GM12878 (cell line): ENCODE measurements around the gene ZNF621. TPM values are rescaled to one million over a fixed set of nuclear protein-coding genes. Genes with fewer than 3 reads are reported as not detected.

ENCODE experiments used
- ATAC-seq: fragments of 200-7000 bp; cut with Tn5 transposase; 3 replicates; pipeline ENCODE4 v1.9.1; 2020; ENCODE audit warnings: mild to moderate bottlenecking, moderate library complexity
- BruUV-seq: library from RNA; stranded (reverse); fragments of 400-500 nt; replicated peaks from 2 replicates; lab custom pipeline; 2021; lab: Mats Ljungman, UMichigan
- CTCF ChIA-PET: fragments of 300-600 bp; sonication (Branson Sonifier 250); formaldehyde crosslinking; extraction: SDS; loops from one replicate; lab custom pipeline; 2021; ENCODE audit warnings: inconsistent platforms; lab: Yijun Ruan, JAX
- POLR2A ChIA-PET: fragments of 350-600 bp; formaldehyde crosslinking; extraction: SDS; loops from one replicate; lab custom pipeline; 2021; ENCODE audit warnings: inconsistent platforms; lab: Charles Lee
- RAD21 ChIA-PET: fragments of 300-600 bp; sonication (Branson Sonifier 250); formaldehyde crosslinking; loops from one replicate; lab custom pipeline; 2023; ENCODE audit warnings: antibody characterized with exemption; ENCODE audit not compliant: unreplicated experiment; lab: Charles Lee
- SMC1A ChIA-PET: fragments of 300-600 bp; sonication (Branson Sonifier 250); formaldehyde crosslinking; loops from one replicate; lab custom pipeline; 2023; ENCODE audit not compliant: unreplicated experiment, uncharacterized antibody; lab: Charles Lee
- DNase-seq: peaks from one replicate; pipeline ENCODE4 v3.0.0-alpha.2; 2011; ENCODE audit warnings: low read depth, low spot score
- FAIRE-seq: peaks from 3 replicates; lab custom pipeline; 2011; peaks lifted over from hg19 to GRCh38; lab: Jason Lieb, UNC
- H2AFZ ChIP-seq: 2 replicates; pipeline ENCODE4 v1.6.0; 2011; ENCODE audit warnings: low read depth, low read length, control low read depth; ENCODE audit not compliant: control insufficient read depth
- H3K27ac ChIP-seq: 2 replicates; pipeline ENCODE4 v1.5.1; 2011; ENCODE audit warnings: control low read depth; ENCODE audit not compliant: control insufficient read depth, insufficient read depth
- H3K27me3 ChIP-seq, 2 experiments: replicated peaks in 1 of 2; 2 replicates each; pipeline versions ENCODE4 v1.6.0 to v1.6.1; 2011; ENCODE audit warnings: low read length in 1 of 2; ENCODE audit not compliant: control insufficient read depth in 2 of 2, insufficient read depth in 2 of 2
- H3K36me3 ChIP-seq, 2 experiments: 2 replicates each; pipeline ENCODE4 v1.5.1; 2011; ENCODE audit warnings: low read length in 1 of 2; ENCODE audit not compliant: control insufficient read depth in 2 of 2, insufficient read depth in 2 of 2
- H3K4me1 ChIP-seq: 2 replicates; pipeline ENCODE4 v1.6.1; 2011; ENCODE audit warnings: mild to moderate bottlenecking, low read length, moderate library complexity, mixed read lengths; ENCODE audit not compliant: control insufficient read depth, insufficient read depth
- H3K4me2 ChIP-seq: 2 replicates; pipeline ENCODE4 v1.6.0; 2011; ENCODE audit warnings: control low read depth; ENCODE audit not compliant: control insufficient read depth, insufficient read depth
- H3K4me3 ChIP-seq: fragments of 200-600 bp; sonication (generic); 2 replicates; pipeline ENCODE4 v1.5.1; 2016
- H3K79me2 ChIP-seq: 2 replicates; pipeline ENCODE4 v1.6.0; 2011; ENCODE audit warnings: low read length; ENCODE audit not compliant: control insufficient read depth, insufficient read depth
- H3K9ac ChIP-seq: 2 replicates; pipeline ENCODE4 v1.8.0; 2011; ENCODE audit warnings: low read length, control low read depth, mixed read lengths; ENCODE audit not compliant: control insufficient read depth, insufficient read depth
- H3K9me3 ChIP-seq: replicated peaks from 3 replicates; pipeline ENCODE4 v1.5.1; 2011; ENCODE audit warnings: mild to moderate bottlenecking, low read length; ENCODE audit not compliant: control insufficient read depth, insufficient read depth
- H4K20me1 ChIP-seq: 2 replicates; pipeline ENCODE4 v1.6.0; 2011; ENCODE audit not compliant: control insufficient read depth, insufficient read depth
- BRCA1 ChIP-seq: IDR thresholded peaks from 2 replicates; pipeline ENCODE4 v1.6.1; 2011; ENCODE audit warnings: low read depth, low read length, improper control_type of control experiment
- CBX3 ChIP-seq: fragments of 200-600 bp; sonication (generic); IDR thresholded peaks from 2 replicates; pipeline ENCODE4 v1.6.1; 2016; ENCODE audit warnings: low read depth, borderline replicate concordance
- CBX5 ChIP-seq: sonication (generic); IDR thresholded peaks from 2 replicates; pipeline ENCODE4 v1.6.1; 2016; ENCODE audit warnings: low read depth, moderate library complexity, mild to moderate bottlenecking, inconsistent platforms
- CHD2 ChIP-seq: IDR thresholded peaks from 2 replicates; pipeline ENCODE4 v1.6.1; 2011; ENCODE audit warnings: low read depth, low read length, improper control_type of control experiment, borderline replicate concordance
- EP300 ChIP-seq, 2 experiments: fragments of 150-350 bp in 1 of 2; IDR thresholded peaks; 2 replicates each; pipeline ENCODE4 v1.6.1; 2011 to 2012; ENCODE audit warnings: low read depth in 2 of 2, low read length in 2 of 2, borderline replicate concordance in 1 of 2, improper control_type of control experiment in 1 of 2, inconsistent platforms in 1 of 2; ENCODE audit not compliant: control insufficient read depth in 1 of 2
- HDAC6 ChIP-seq: fragments of 200-600 bp; sonication (generic); IDR thresholded peaks from one replicate; pipeline ENCODE4 v1.8.0; 2017; ENCODE audit warnings: antibody characterized with exemption; ENCODE audit not compliant: unreplicated experiment
- IKZF1 ChIP-seq: fragments of 450-650 bp; conservative IDR thresholded peaks from 2 replicates; pipeline ENCODE4 v1.6.1; 2017; ENCODE audit warnings: antibody characterized with exemption, mild to moderate bottlenecking
- MEF2B ChIP-seq: fragments of 450-650 bp; IDR thresholded peaks from 2 replicates; pipeline ENCODE4 v1.6.1; 2018; ENCODE audit warnings: mild to moderate bottlenecking, moderate library complexity; ENCODE audit not compliant: partially characterized antibody, poor library complexity, severe bottlenecking
- MTA3 ChIP-seq: IDR thresholded peaks from 2 replicates; pipeline ENCODE4 v1.6.1; 2012; ENCODE audit warnings: low read length, inconsistent platforms, borderline replicate concordance
- MYC ChIP-seq: IDR thresholded peaks from 2 replicates; pipeline ENCODE4 v1.6.1; 2011; ENCODE audit warnings: mild to moderate bottlenecking, low read length, moderate library complexity, inconsistent platforms; ENCODE audit not compliant: insufficient read depth, insufficient replicate concordance, insufficient read length, severe bottlenecking
- RAD21 ChIP-seq: IDR thresholded peaks from 2 replicates; pipeline ENCODE4 v1.6.1; 2011; ENCODE audit warnings: mild to moderate bottlenecking, low read depth, low read length, moderate library complexity; ENCODE audit not compliant: insufficient read depth
- RFX5 ChIP-seq: IDR thresholded peaks from 2 replicates; pipeline ENCODE4 v1.6.1; 2011; ENCODE audit warnings: low read depth, low read length, improper control_type of control experiment
- STAT1 ChIP-seq: fragments of 450-650 bp; conservative IDR thresholded peaks from 2 replicates; pipeline ENCODE4 v1.6.1; 2014; ENCODE audit warnings: antibody characterized with exemption, mild to moderate bottlenecking
- ZBED1 ChIP-seq: IDR thresholded peaks from 2 replicates; pipeline ENCODE4 v1.6.1; 2016; ENCODE audit warnings: borderline replicate concordance
- ZNF384 ChIP-seq: IDR thresholded peaks from 2 replicates; pipeline ENCODE4 v1.6.1; 2012; ENCODE audit warnings: low read depth, mild to moderate bottlenecking, low read length, improper control_type of control experiment, borderline replicate concordance
- ZZZ3 ChIP-seq: IDR thresholded peaks from 2 replicates; pipeline ENCODE4 v1.6.1; 2011; ENCODE audit warnings: low read depth; ENCODE audit not compliant: control insufficient read depth, insufficient read length
- WGBS: methylation state at CpG from one replicate; pipeline ENCODE4 v1.1.6; 2016; ENCODE audit warnings: low lambda C conversion rate; ENCODE audit not compliant: insufficient replicate concordance, insufficient coverage; ENCODE audit errors: missing lambda C conversion rate; 5-methylcytosine and 5-hydroxymethylcytosine counted together
- in situ Hi-C: fragments of 300-500 bp; cut with MboI; formaldehyde crosslinking; loops from 9 replicates; pipeline ENCODE4 v1.14.3; 2018; ENCODE audit warnings: mixed read lengths
- intact Hi-C: fragments of 100-400 bp; cut with micrococcal nuclease; formaldehyde crosslinking; loops from one replicate; pipeline ENCODE4 v1.14.2; 2022; ENCODE audit not compliant: unreplicated experiment
- polyA plus RNA-seq, 11 experiments: library from polyadenylated mRNA; depleted of rRNA in 4 of 11; unstranded in 6 of 11; stranded (reverse) in 5 of 11; fragments of >200 nt; fragmentation: Nextera tagmentation in 4 of 11; fragmentation: Illumina TruSeq in 1 of 11; extraction: Ambion mirVana in 4 of 11; extraction: Trizol in 1 of 11; gene quantifications; 1 replicate in 1 of 11; 2 replicates in 10 of 11; pipeline versions ENCODE4 v1.2.1 to v1.2.3, GENCODE V29; 2011 to 2016; ENCODE audit warnings: inconsistent platforms in 2 of 11, missing spikeins in 2 of 11, low read depth in 1 of 11
- total RNA-seq, 4 experiments: library from RNA; depleted of rRNA in 3 of 4; stranded (reverse); fragments of >200 nt in 3 of 4; fragmentation: Illumina TruSeq in 1 of 4; extraction: Trizol in 1 of 4; gene quantifications; 2 replicates each; pipeline versions ENCODE4 v1.2.1 to v1.2.3, GENCODE V29; 2013 to 2021
- TF ChIP-seq, protein P1 (sequence below), 3 experiments: IDR thresholded peaks in 2 of 3; conservative IDR thresholded peaks in 1 of 3; 2 replicates each; pipeline ENCODE4 v1.5.1; 2011; ENCODE audit warnings: low read depth in 3 of 3, low read length in 3 of 3, mild to moderate bottlenecking in 3 of 3, control low read depth in 2 of 3, moderate library complexity in 2 of 3, inconsistent platforms in 1 of 3, mixed read lengths in 1 of 3; ENCODE audit not compliant: control insufficient read depth in 2 of 3, insufficient read depth in 1 of 3; ENCODE audit errors: extremely low read depth in 1 of 3
- TF ChIP-seq, protein P2 (sequence below): fragments of 450-650 bp; IDR thresholded peaks from 2 replicates; pipeline ENCODE4 v1.6.1; 2016; ENCODE audit warnings: mild to moderate bottlenecking
- TF ChIP-seq, protein P3 (sequence below): IDR thresholded peaks from 2 replicates; pipeline ENCODE4 v1.6.1; 2012; ENCODE audit warnings: low read depth, low read length, improper control_type of control experiment

Gene ZNF621
- total and polyA plus RNA-seq, 10 of the 15 experiments (the other 5 are each of a cell fraction or from before 2014, with no cell fraction given): 2.9 to 26.3 (median 11.9) TPM

DNA sequence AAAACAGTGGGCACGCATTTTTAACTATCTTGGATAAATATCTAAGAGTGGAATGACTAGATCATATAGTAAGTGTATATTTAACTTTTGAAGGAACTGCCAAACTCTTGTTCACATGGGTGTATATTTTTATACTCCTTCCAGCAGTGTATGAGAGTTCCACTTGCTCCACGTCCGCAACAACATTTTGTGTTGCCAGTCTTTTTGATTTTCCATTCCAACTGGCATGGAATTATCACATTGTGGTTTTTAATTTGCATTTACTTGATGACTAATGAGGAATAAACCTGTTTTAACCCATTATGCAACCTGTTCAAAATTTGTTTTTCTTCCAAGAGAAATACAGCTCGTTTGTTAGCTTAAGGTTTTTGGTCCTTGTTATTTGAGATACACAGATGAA lies 51.6 kb downstream of the ZNF621 start:
- H3K4me3 ChIP-seq: no peak overlapping the region
- no TSS peak for BruUV-seq
- H3K27me3 ChIP-seq: no peaks in the 10 kb centered on the region; a peak in 2 of 4 replicates
- RAD21 ChIA-PET: no interaction called here
- no peaks in the 10 kb centered on the region for H4K20me1 ChIP-seq
- in situ Hi-C loops (loop anchor here (25.0 kb wide), 1 partner anchor 1536 kb away; no protein-coding TSS in a partner anchor), intact Hi-C loops (no loop called here)
- H3K4me1 ChIP-seq: no peaks in the 10 kb centered on the region
- WGBS: 32% methylated on average over 4 of the region's 4 CpGs
- H3K9ac ChIP-seq: no peak overlapping the region
- no peak overlapping the region for H3K4me2 ChIP-seq
- CTCF ChIA-PET: interaction anchor here (1.2 to 9.1 kb wide), 3 partner anchors 8 to 1306 kb away, joined by 4 to 103 read pairs (median 6); no protein-coding TSS in a partner anchor
- H2AFZ ChIP-seq: no peak overlapping the region
- DNase-seq (no peak), FAIRE-seq (no peak), ATAC-seq (no peak)
- H3K79me2 ChIP-seq: no peaks in the 10 kb centered on the region
- H3K36me3 ChIP-seq: no peaks in the 10 kb centered on the region
- SMC1A ChIA-PET: interaction anchor here (2.0 to 2.2 kb wide), 2 partner anchors 248 to 1307 kb away, joined by 8 to 9 read pairs; no protein-coding TSS in a partner anchor
- no peaks in the 10 kb centered on the region for H3K9me3 ChIP-seq
- POLR2A ChIA-PET: no interaction called here
- no peak overlapping the region for H3K27ac ChIP-seq
- TF ChIP-seq RFX5: no peak
- TF ChIP-seq, protein P1, sequence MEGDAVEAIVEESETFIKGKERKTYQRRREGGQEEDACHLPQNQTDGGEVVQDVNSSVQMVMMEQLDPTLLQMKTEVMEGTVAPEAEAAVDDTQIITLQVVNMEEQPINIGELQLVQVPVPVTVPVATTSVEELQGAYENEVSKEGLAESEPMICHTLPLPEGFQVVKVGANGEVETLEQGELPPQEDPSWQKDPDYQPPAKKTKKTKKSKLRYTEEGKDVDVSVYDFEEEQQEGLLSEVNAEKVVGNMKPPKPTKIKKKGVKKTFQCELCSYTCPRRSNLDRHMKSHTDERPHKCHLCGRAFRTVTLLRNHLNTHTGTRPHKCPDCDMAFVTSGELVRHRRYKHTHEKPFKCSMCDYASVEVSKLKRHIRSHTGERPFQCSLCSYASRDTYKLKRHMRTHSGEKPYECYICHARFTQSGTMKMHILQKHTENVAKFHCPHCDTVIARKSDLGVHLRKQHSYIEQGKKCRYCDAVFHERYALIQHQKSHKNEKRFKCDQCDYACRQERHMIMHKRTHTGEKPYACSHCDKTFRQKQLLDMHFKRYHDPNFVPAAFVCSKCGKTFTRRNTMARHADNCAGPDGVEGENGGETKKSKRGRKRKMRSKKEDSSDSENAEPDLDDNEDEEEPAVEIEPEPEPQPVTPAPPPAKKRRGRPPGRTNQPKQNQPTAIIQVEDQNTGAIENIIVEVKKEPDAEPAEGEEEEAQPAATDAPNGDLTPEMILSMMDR (IDR thresholded peaks at IDR 0.05 in 2 of 3, conservative IDR thresholded peaks at IDR 0.05 in 1 of 3; ENCODE audit: control insufficient read depth in 2 of 3, extremely low read depth in 1 of 3, insufficient read depth in 1 of 3, low read depth in 3 of 3, low read length in 3 of 3): no peak
- TF ChIP-seq ZNF384: no peak
- no peak for TF ChIP-seq MEF2B
- TF ChIP-seq, protein P2, sequence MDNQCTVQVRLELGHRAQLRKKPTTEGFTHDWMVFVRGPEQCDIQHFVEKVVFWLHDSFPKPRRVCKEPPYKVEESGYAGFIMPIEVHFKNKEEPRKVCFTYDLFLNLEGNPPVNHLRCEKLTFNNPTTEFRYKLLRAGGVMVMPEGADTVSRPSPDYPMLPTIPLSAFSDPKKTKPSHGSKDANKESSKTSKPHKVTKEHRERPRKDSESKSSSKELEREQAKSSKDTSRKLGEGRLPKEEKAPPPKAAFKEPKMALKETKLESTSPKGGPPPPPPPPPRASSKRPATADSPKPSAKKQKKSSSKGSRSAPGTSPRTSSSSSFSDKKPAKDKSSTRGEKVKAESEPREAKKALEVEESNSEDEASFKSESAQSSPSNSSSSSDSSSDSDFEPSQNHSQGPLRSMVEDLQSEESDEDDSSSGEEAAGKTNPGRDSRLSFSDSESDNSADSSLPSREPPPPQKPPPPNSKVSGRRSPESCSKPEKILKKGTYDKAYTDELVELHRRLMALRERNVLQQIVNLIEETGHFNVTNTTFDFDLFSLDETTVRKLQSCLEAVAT: no peak
- TF ChIP-seq CBX3: no peak
- no peak for TF ChIP-seq STAT1
- no peak for TF ChIP-seq CHD2
- TF ChIP-seq IKZF1: no peak
- no peak for TF ChIP-seq ZZZ3
- TF ChIP-seq ZBED1: no peak
- TF ChIP-seq BRCA1: no peak
- TF ChIP-seq MYC: no peak
- no peak for TF ChIP-seq EP300 (IDR thresholded peaks at IDR 0.05; ENCODE audit: borderline replicate concordance in 1 of 2, control insufficient read depth in 1 of 2, low read depth in 2 of 2, low read length in 2 of 2)
- no peak for TF ChIP-seq CBX5
- no peak for TF ChIP-seq MTA3
- TF ChIP-seq RAD21: no peak
- no peak for TF ChIP-seq HDAC6
- TF ChIP-seq, protein P3, sequence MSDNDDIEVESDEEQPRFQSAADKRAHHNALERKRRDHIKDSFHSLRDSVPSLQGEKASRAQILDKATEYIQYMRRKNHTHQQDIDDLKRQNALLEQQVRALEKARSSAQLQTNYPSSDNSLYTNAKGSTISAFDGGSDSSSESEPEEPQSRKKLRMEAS: no peak
